Measurements from ENCODE around the gene PLAGL2.

DNA sequence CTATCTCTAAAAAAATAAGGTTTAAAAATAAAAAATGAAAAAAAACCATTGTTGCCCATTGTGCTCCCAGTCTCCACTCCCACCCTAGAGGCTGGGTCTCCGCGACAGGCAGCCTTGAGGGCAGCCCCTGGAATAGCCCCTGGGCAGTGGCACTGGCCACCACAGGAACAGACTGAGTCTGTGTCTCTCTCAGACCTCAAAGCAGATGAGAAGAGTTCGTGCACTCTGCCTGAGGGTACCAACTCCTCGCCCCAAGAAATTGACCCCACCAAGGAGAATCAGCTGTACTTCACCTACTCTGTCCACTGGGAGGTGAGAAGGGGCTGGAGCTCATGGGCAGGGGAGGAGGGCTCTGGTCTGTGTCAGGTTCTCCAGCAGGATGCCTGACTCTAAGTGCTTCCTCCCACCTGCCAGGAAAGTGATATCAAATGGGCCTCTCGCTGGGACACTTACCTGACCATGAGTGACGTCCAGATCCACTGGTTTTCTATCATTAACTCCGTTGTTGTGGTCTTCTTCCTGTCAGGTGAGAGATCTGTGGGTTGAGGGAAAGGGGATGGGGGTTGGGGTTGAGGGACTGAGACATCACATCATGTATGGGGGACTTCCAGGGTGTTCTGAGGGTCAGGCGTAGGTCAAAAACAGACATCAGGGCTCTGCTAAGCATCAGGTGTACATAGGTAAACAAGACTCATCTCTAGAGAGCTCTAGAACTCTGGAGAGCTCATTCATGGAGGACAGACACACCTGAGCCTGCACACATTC, 62.5 kb downstream of the PLAGL2 start:
- TF ChIP-seq EP300 (conservative IDR thresholded peaks at IDR 0.05; ENCODE audit: poor library complexity, severe bottlenecking), result no peak
- TF ChIP-seq, protein P1, sequence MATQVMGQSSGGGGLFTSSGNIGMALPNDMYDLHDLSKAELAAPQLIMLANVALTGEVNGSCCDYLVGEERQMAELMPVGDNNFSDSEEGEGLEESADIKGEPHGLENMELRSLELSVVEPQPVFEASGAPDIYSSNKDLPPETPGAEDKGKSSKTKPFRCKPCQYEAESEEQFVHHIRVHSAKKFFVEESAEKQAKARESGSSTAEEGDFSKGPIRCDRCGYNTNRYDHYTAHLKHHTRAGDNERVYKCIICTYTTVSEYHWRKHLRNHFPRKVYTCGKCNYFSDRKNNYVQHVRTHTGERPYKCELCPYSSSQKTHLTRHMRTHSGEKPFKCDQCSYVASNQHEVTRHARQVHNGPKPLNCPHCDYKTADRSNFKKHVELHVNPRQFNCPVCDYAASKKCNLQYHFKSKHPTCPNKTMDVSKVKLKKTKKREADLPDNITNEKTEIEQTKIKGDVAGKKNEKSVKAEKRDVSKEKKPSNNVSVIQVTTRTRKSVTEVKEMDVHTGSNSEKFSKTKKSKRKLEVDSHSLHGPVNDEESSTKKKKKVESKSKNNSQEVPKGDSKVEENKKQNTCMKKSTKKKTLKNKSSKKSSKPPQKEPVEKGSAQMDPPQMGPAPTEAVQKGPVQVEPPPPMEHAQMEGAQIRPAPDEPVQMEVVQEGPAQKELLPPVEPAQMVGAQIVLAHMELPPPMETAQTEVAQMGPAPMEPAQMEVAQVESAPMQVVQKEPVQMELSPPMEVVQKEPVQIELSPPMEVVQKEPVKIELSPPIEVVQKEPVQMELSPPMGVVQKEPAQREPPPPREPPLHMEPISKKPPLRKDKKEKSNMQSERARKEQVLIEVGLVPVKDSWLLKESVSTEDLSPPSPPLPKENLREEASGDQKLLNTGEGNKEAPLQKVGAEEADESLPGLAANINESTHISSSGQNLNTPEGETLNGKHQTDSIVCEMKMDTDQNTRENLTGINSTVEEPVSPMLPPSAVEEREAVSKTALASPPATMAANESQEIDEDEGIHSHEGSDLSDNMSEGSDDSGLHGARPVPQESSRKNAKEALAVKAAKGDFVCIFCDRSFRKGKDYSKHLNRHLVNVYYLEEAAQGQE (IDR thresholded peaks at IDR 0.05; ENCODE audit: borderline replicate concordance), result no peak

Measured in neural cell (in vitro differentiated cells).